NCI-H226 (cell line): ENCODE data around the gene LAMC2.
"Not testable (repeated sequence)": the region's sequence is repeated elsewhere in the genome, so short reads cannot be mapped to it uniquely, and the experiment has no call there.

Experiments used
- DNase-seq: peaks from one replicate; pipeline ENCODE4 v3.0.0-alpha.2; 2015

Gene LAMC2

DNA sequence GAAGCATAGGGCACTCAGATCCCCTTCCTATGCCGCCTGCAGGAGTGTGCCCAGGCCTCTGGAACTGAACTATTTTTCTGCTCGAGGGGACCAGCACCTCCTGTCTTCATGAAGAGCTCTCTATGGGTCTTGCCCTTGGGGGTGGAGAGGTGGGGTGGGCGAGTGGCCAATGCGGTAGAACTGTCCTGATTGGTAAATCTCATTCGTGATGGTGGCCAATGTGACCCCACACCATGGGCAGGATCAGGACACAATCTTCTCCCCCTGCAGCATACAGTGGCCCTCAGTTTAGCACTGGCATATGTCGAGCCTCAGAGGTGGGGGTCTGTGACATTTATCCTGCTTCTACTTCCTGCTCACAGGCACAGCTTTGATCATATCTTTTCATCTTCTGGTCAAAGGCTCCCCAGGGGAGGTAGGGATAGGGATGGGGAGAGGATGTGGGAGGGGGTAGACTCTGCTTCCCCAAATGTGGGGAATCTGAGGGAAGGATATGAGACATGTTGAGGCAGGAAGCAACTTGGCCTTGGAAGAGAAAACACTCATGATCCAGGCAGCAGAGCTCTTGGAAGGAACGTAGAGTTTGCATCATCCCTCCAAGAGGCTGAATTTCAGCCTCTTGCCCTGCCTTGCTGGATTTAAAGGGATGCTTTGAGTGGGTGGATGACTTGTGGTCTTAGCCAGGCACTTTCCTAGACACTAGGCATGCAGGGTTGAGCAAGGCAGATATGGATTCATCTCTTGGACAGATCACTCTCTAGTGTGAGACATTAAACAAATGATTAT is 81.8 kb downstream of the LAMC2 start:
- DNase-seq = peak; percentile 99

DNA sequence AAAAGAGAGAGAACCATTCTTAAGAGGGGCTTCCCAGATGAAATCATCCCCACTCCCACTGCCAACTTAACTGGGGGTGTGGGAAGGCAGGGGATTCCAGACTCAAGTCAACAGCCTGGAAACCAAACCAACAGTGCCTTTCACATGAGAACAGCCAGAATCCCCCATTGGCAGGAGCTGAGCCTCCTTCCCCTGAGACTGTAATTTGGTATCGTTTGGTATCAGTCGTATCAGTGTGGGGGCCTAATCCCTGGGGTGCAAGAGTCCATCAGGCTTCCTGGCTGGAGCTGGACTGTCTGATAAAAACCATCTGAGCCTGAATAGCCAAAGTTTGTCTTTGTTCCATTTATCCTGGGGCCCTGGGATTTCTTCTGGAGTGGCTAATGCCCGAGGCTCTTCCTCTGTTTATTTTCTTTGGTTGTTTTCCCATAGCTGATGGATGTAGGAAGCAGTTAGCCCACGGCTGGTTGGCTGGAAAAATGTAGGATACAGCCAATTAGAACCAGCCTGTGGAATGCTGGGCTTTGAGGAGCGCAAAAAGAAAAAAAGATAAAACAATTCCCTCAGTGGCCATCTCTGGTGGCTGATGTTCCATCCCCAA is 84.6 kb downstream of the LAMC2 start:
- DNase-seq = peak; percentile 96

DNA sequence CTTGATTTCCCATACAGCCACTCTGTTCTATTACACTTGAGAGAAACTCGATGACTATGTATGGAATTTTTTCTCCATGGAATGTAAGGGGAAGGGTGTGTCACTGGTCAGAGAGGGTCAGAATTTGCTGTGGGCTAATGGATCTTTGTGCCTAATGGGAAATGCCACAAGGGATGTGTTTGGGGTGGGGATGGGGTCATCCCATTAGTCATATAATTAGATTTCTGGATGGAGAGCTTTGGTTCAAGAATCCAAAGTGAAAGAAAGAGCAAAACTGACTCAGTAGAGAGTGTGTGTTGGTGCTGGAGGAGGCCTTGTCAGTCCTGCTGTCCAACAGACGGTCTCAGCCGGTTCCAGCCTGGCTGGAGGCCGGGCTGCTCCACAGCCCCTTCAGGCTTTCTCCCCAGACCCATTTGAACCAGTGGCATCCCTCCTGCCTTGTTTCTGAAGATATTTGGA is 86.4 kb downstream of the LAMC2 start:
- peak; percentile 96 for DNase-seq

DNA sequence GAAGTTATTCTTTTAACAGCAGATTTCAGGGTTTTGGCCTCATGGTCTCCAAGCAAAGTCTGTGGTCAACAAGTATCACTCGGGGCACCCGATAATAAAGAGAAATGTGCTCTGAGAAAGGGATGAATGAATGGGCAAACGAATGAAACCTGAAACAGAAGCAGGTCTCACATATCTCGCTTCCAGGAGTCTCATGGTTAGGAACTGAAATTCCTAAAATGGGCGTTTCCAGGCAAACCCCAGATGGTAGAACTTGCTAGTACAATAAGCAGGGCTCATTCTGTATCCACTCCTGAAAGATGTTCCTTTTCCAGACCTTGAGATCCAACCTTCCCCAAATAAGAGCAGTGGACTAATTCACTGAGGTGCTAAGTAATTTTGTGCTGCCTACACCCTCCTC is 87.2 kb downstream of the LAMC2 start:
- DNase-seq = peak; percentile 69

DNA sequence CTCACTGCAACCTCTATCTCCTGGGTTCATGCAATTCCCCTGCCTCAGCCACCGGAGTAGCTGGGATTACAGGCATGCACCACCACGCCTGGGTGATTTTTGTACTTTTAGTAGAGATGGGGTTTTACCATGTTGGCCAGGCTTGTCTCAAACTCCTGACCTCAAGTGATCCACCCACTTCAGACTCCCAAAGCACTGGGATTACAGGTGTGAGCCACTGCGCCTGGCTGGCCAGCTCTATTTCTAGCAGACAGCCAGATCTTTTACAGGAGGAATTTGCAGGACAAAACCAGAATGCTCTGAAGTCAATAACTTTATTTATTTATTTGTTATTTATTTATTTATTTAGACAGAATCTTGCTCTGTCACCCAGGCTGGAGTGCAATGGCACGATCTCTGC is 87.9 kb downstream of the LAMC2 start:
- DNase-seq = not testable (repeated sequence)

DNA sequence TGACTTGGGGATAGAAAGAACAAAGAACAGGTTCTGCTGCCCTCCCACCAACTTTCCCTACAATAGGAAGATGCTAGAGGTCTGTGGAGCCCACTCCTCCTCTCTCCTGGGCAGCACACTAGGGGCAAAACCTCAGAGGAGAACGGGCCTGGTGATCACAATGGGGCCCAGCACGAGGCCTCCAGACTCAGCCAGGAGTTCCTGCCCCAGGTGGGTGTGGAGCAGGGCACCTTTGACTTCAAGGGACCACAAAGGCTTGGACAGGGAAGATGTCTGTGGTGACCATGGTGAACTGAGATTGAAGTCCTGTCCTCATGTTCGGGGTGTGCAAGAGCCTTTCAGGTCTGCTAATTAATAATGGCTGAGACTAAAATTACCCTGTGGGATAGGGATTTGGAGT is 88.8 kb downstream of the LAMC2 start:
- no peak for DNase-seq

DNA sequence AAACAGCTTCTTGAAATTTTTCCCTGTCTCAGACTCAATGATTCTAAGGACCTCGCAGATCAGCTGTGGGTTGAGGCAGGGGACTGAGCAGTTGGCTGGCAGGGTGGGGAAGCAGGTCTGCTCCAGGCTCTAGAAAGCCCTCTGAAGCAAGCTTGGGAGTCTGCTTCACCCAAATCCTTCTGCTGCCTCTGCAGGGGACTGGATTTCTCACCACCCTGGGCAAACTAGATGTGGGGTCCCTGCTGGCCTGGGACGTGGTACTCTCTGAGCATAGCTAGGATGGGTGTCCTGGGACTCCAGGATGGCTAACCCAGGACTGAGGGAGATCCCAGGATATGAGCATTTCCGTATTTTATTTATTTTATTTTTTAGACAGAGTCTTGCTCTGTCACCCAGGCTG is 89.3 kb downstream of the LAMC2 start:
- no peak for DNase-seq

- DNase-seq = no peak
Measured at GRCh38 chr1:183276386-183277080, 90.5 kb downstream of the LAMC2 start.

- DNase-seq = peak; percentile 95
Measured at GRCh38 chr1:183277821-183278738, 92.0 kb downstream of the LAMC2 start.

GRCh38 chr1:183278739-183279591 is 92.9 kb downstream of the LAMC2 start:
- DNase-seq = peak; percentile 82

- peak; percentile 99 for DNase-seq
Measured at GRCh38 chr1:183279835-183280234, 93.8 kb downstream of the LAMC2 start.

DNA sequence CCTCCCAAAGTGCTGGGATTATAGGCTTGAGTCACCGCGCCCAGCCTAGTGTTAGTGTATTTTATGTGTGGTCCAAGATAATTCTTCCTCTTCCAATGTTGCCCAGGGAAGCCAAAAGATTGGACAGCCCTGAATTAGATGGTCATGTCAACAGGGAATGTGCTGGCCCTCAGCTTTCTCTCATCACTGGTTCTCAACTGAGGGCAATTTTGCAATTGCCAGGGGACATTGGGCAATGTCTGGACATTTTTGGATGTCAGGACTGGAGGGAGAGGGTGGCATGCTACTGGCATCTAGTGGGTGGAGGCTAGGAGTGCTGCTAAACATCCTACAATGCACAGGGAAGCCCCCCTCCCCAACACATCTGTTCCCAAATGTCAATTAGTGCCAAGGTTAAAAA is 95.0 kb downstream of the LAMC2 start:
- peak; percentile 73 for DNase-seq

- peak; percentile 88 for DNase-seq
Measured at GRCh38 chr1:183281553-183282091, 95.6 kb downstream of the LAMC2 start.

DNA sequence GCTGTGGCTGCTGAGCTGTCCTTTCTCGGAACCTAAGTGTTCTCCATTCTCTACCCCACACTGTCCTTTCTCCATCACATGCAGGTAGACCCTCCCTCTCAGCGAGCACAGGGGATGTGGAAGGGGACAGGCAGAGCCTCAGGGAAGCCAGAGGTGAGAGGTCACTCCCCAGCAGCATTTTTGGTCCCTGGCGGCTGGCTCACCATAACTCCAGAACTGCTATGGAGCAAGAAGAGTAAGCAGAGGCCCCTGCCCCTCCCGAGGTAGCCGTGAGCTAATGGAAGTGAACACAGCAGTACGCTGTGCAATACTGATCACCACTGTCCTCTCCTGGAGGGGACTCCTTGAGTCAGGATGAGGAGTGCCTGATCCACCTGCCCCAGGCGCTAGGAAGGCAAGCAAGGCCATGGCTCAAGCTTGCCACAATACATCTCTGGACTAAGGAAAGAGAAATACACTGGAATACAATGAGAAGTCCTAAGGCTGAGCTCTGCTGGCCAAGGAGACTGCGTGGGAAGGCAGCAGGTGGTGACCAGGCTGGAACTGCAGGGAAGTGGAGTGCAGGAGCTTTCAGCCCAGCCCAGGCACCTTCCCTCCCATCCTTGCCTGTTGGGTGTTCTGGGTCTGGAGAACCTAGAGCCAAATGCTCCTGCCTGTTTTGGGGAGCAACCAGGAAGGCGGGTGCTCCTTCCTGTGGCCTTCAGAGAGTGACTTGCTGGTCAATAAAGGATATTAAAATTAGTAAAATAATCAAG is 96.2 kb downstream of the LAMC2 start:
- DNase-seq = no peak

DNA sequence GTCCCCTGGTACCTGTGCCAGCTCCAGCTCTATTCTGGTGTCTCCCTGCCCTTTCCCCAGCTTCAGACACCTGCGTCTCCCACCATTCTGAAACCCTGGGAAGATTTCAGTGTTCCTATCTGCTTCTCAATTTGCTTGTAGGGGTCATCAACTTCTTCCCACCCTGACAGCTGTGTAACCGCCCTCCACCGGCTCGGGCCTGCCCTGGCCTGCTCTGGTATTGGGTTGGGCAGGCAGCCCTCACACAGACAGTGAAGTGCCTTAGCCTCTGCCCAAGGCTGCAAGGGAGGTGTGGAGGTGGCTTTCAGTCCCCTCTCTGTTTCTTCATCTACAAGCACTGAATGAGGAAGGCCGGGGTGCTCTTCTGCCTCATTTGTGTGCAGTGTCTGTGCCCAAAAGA is 97.2 kb downstream of the LAMC2 start:
- no peak for DNase-seq

GRCh38 chr1:183284086-183284485 is 98.0 kb downstream of the LAMC2 start:
- DNase-seq = no peak

GRCh38 chr1:183285256-183285655 is 99.2 kb downstream of the LAMC2 start:
- no peak for DNase-seq

DNA sequence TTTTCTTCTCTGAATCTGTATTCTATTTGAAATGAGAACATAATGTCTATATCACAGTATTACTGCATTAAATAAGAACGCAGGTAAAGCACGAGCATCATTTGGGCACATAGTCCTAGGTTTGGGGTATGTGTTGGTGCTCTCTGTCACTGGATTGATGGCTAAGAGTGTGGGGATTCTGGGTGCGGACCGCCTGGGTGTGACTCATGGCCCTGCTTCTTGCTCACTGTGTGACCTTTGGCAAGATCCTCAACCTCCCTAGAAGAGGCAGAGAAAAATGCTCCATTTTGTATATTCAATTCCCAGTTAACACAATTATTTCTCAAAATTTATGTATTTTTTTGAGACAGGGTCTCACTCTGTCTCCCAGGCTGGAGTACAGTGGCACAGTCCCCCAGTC is 99.7 kb downstream of the LAMC2 start:
- no peak for DNase-seq

GRCh38 chr1:183287191-183287675 is 101.2 kb downstream of the LAMC2 start:
- DNase-seq = peak; percentile 98

- no peak for DNase-seq
Measured at GRCh38 chr1:183288583-183288982, 102.5 kb downstream of the LAMC2 start.
